A549 (cell line): ENCODE measurements around the gene LRRC8C. TPM values are rescaled to one million over a fixed set of nuclear protein-coding genes. Genes with fewer than 3 reads are reported as not detected.

ENCODE experiments used
- ATAC-seq, 2 experiments: fragments of 200-7000 bp in 1 of 2; fragments of >200 bp in 1 of 2; cut with Nextera tagmentation in 1 of 2; cut with Tn5 transposase in 1 of 2; 3 replicates each; pipeline versions ENCODE4 v1.8.0 to v1.9.1; 2018 to 2020; ENCODE audit warnings: mild to moderate bottlenecking in 1 of 2, moderate library complexity in 1 of 2
- CTCF ChIA-PET: fragments of 300-600 bp; sonication (Branson Sonifier 250); formaldehyde crosslinking; extraction: SDS; loops from one replicate; lab custom pipeline; 2021; ENCODE audit warnings: antibody characterized with exemption, inconsistent platforms; lab: Yijun Ruan, JAX
- POLR2A ChIA-PET: fragments of 350-600 bp; formaldehyde crosslinking; extraction: SDS; loops from one replicate; lab custom pipeline; 2021; ENCODE audit warnings: antibody characterized with exemption, inconsistent platforms; lab: Yijun Ruan, JAX
- DNase-seq, 2 experiments: peaks; one replicate each; pipeline versions ENCODE4 v3.0.0 to v3.0.0-alpha.2; 2011 to 2016; ENCODE audit warnings: low read depth in 1 of 2, low spot score in 1 of 2
- FAIRE-seq: peaks from 2 replicates; lab custom pipeline; 2011; peaks lifted over from hg19 to GRCh38; lab: Jason Lieb, UNC
- H3K27ac ChIP-seq, 2 experiments: fragments of >200 bp; sonication (Bioruptor Twin); formaldehyde crosslinking; 3 replicates each; pipeline ENCODE4 v1.5.1; 2016 to 2017
- H3K4me1 ChIP-seq: fragments of >200 bp; sonication (Bioruptor Twin); formaldehyde crosslinking; 3 replicates; pipeline ENCODE4 v1.6.1; 2016
- H3K4me2 ChIP-seq: fragments of >200 bp; sonication (Bioruptor Twin); formaldehyde crosslinking; 3 replicates; pipeline ENCODE4 v1.6.1; 2016
- H3K4me3 ChIP-seq: fragments of >200 bp; sonication (Bioruptor Twin); formaldehyde crosslinking; 3 replicates; pipeline ENCODE4 v1.5.1; 2016
- H3K9me3 ChIP-seq: fragments of >200 bp; sonication (Bioruptor Twin); formaldehyde crosslinking; 3 replicates; pipeline ENCODE4 v1.6.1; 2016
- ATOH8 ChIP-seq: fragments of 250-450 bp; sonication (Bioruptor Pico); IDR thresholded peaks from 2 replicates; pipeline ENCODE4 v1.5.0; 2020; ENCODE audit warnings: low read depth, mild to moderate bottlenecking, moderate library complexity
- BCL3 ChIP-seq: fragments of >200 bp; sonication (Bioruptor Twin); formaldehyde crosslinking; IDR thresholded peaks from 3 replicates; pipeline ENCODE4 v1.6.1; 2016
- BHLHE40 ChIP-seq: IDR thresholded peaks from 2 replicates; pipeline ENCODE4 v1.6.1; 2012; ENCODE audit warnings: low read depth, low read length, inconsistent platforms
- CBX8 ChIP-seq: fragments of 200-600 bp; sonication (generic); IDR thresholded peaks from 2 replicates; pipeline ENCODE4 v1.6.1; 2016
- CEBPB ChIP-seq, 2 experiments: fragments of >200 bp in 1 of 2; sonication (Bioruptor Twin) in 1 of 2; formaldehyde crosslinking in 1 of 2; IDR thresholded peaks; 2 replicates each; pipeline ENCODE4 v1.6.1; 2012 to 2016
- CHD2 ChIP-seq: fragments of 150-350 bp; IDR thresholded peaks from 2 replicates; pipeline ENCODE4 v1.6.1; 2014; ENCODE audit warnings: low read length; ENCODE audit not compliant: partially characterized antibody
- CHD4 ChIP-seq: fragments of 200-600 bp; sonication (generic); IDR thresholded peaks from 2 replicates; pipeline ENCODE4 v1.6.1; 2016; ENCODE audit warnings: antibody characterized with exemption, mild to moderate bottlenecking, borderline replicate concordance
- CTCF ChIP-seq: fragments of >200 bp; sonication (Bioruptor Twin); formaldehyde crosslinking; IDR thresholded peaks from 3 replicates; pipeline ENCODE4 v1.5.1; 2016
- EHMT2 ChIP-seq: fragments of 200-600 bp; sonication (generic); IDR thresholded peaks from 2 replicates; pipeline ENCODE4 v1.6.1; 2016; ENCODE audit warnings: antibody characterized with exemption, low read depth, mild to moderate bottlenecking, moderate library complexity
- JUN ChIP-seq, 2 experiments: fragments of >200 bp; sonication (Bioruptor Twin); formaldehyde crosslinking; IDR thresholded peaks; 2 replicates in 1 of 2; 3 replicates in 1 of 2; pipeline ENCODE4 v1.6.1; 2016 to 2017
- MAFK ChIP-seq: fragments of 450-650 bp; IDR thresholded peaks from 2 replicates; pipeline ENCODE4 v1.6.1; 2014; ENCODE audit not compliant: partially characterized antibody
- MAX ChIP-seq: IDR thresholded peaks from 2 replicates; pipeline ENCODE4 v1.6.1; 2012
- POLR2AphosphoS2 ChIP-seq: conservative IDR thresholded peaks from 2 replicates; pipeline ENCODE4 v1.6.1; 2012; ENCODE audit warnings: low read length, improper control_type of control experiment, inconsistent platforms
- RAD21 ChIP-seq, 2 experiments: fragments of >200 bp in 1 of 2; sonication (Bioruptor Twin) in 1 of 2; formaldehyde crosslinking in 1 of 2; IDR thresholded peaks in 1 of 2; conservative IDR thresholded peaks in 1 of 2; 2 replicates in 1 of 2; 3 replicates in 1 of 2; pipeline ENCODE4 v1.6.1; 2012 to 2018; ENCODE audit warnings: inconsistent platforms in 1 of 2
- RFX5 ChIP-seq: fragments of 450-650 bp; IDR thresholded peaks from 2 replicates; pipeline ENCODE4 v1.7.1; 2014; ENCODE audit warnings: antibody characterized with exemption, mild to moderate bottlenecking, moderate library complexity
- RNF2 ChIP-seq: fragments of 200-600 bp; sonication (generic); IDR thresholded peaks from 2 replicates; pipeline ENCODE4 v1.6.1; 2016; ENCODE audit warnings: low read depth, mild to moderate bottlenecking, antibody characterized with exemption, moderate library complexity, borderline replicate concordance
- SREBF2 ChIP-seq: fragments of 450-650 bp; IDR thresholded peaks from 2 replicates; pipeline ENCODE4 v1.6.1; 2014; ENCODE audit warnings: mild to moderate bottlenecking, moderate library complexity
- TFCP2L1 ChIP-seq: fragments of 250-450 bp; sonication (Bioruptor Pico); IDR thresholded peaks from 2 replicates; pipeline ENCODE4 v1.5.0; 2021; ENCODE audit warnings: mild to moderate bottlenecking
- WGBS: methylation state at CpG from one replicate; pipeline ENCODE4 v1.1.6; 2017; ENCODE audit errors: missing lambda C conversion rate; 5-methylcytosine and 5-hydroxymethylcytosine counted together
- polyA plus RNA-seq, 4 experiments: library from polyadenylated mRNA; depleted of rRNA in 3 of 4; stranded (reverse); fragments of >200 nt; fragmentation: RNase III in 1 of 4; extraction: RNeasy Plus Mini Kit Qiagen cat#74134 plus additional on column Dnase treatment in 1 of 4; gene quantifications; 2 replicates in 3 of 4; 3 replicates in 1 of 4; pipeline ENCODE4 v1.2.3, GENCODE V29; 2011 to 2017

Gene LRRC8C
- polyA plus RNA-seq, 2 of the 4 experiments (the other 2 are of a cell fraction) = 6.3 to 15.9 TPM

GRCh38 chr1:89665941-89666340 lies 33.0 kb downstream of the LRRC8C start:
- peaks cover 2% of the 10 kb centered on the region; the same call in 1 of the 3 replicates for H3K9me3 ChIP-seq
- no peak overlapping the region for H3K27ac ChIP-seq
- ATAC-seq (no peak), FAIRE-seq (no peak), DNase-seq (no peak)
- CTCF ChIA-PET = no interaction called here
- WGBS = 93% methylated on average over 8 of the region's 8 CpGs
- H3K4me3 ChIP-seq = no peak overlapping the region
- H3K4me2 ChIP-seq = no peak overlapping the region
- H3K4me1 ChIP-seq = peaks cover 11% of the 10 kb centered on the region
- POLR2A ChIA-PET = no interaction called here
- no peak for TF ChIP-seq CBX8
- TF ChIP-seq BHLHE40 = no peak

GRCh38 chr1:89666640-89667039 lies 33.7 kb downstream of the LRRC8C start:
- no peak overlapping the region for H3K4me3 ChIP-seq
- no peak for FAIRE-seq
- ATAC-seq = no peak
- H3K27ac ChIP-seq = no peak overlapping the region
- 55% methylated on average over 1 of the region's 1 CpG for WGBS
- CTCF ChIA-PET = interaction anchor here (1.0 to 1.2 kb wide), 2 partner anchors 34 to 96 kb away, joined by 4 to 5 read pairs; partner anchors contain the start of gene LRRC8C
- no peak for DNase-seq
- peaks cover 18% of the 10 kb centered on the region for H3K4me1 ChIP-seq
- H3K4me2 ChIP-seq = no peak overlapping the region
- POLR2A ChIA-PET = interaction anchor here (1.1 kb wide), 1 partner anchor 34 kb away, joined by 3 read pairs; the partner anchor contains the start of gene LRRC8C
- TF ChIP-seq JUN (IDR thresholded peaks at IDR 0.05) = no peak
- H3K9me3 ChIP-seq = peaks cover 2% of the 10 kb centered on the region; the same call in 1 of the 3 replicates

- CTCF ChIA-PET = interaction anchor here (0.6 to 1.2 kb wide), 4 partner anchors 16 to 415 kb away, joined by 3 to 5 read pairs (median 4); partner anchors contain the start of gene LRRC8C
- FAIRE-seq = no peak
These were observed 34.8 kb downstream of the LRRC8C start for GRCh38 chr1:89667691-89668090.

More at GRCh38 chr1:89667691-89668090, 34.8 kb downstream of the LRRC8C start:
- no peak overlapping the region for H3K4me2 ChIP-seq
- H3K9me3 ChIP-seq = peaks cover 2% of the 10 kb centered on the region; the same call in 1 of the 3 replicates
- TF ChIP-seq CHD2 = no peak
- no peak for TF ChIP-seq POLR2AphosphoS2
- TF ChIP-seq CHD4 = no peak
- TF ChIP-seq MAFK = no peak
- TF ChIP-seq ATOH8 (CRISPR knock-in tag) = no peak
- TF ChIP-seq RNF2 = no peak
- no peak for TF ChIP-seq RAD21 (conservative IDR thresholded peaks at IDR 0.05 in 1 of 2, IDR thresholded peaks at IDR 0.05 in 1 of 2)
- TF ChIP-seq RFX5 = no peak
- TF ChIP-seq CTCF = no peak
- no peak for TF ChIP-seq MAX
- no peak for TF ChIP-seq BCL3
- no peak for TF ChIP-seq TFCP2L1 (CRISPR knock-in tag)
- TF ChIP-seq SREBF2 = no peak
- no peak for TF ChIP-seq CEBPB (IDR thresholded peaks at IDR 0.05)
- no peak for TF ChIP-seq EHMT2
- TF ChIP-seq, all 56 proteins: peak for 0
- ATAC-seq = no peak
- no peak overlapping the region for H3K4me3 ChIP-seq
- POLR2A ChIA-PET = no interaction called here
- WGBS = 81% methylated on average over 1 of the region's 1 CpG
- no peak for DNase-seq
- H3K4me1 ChIP-seq = peaks cover 28% of the 10 kb centered on the region
- H3K27ac ChIP-seq = no peak overlapping the region
